DMS53 treated with DMSO at 0.1 percent for 48 hours (cell line): Measurements from ENCODE around the gene PLCL2.
A peak's percentile ranks its signal among the peaks of the same experiment; 100 is the strongest.

ENCODE experiments used
- DNase-seq: peaks from one replicate; lab custom pipeline; 2025; ENCODE audit not compliant: unreplicated experiment; lab: John Stamatoyannopoulos, UW

PLCL2 gene

GRCh38 chr3:16888785-16889607 is 4.2 kb downstream of the PLCL2 start:
- DNase-seq: no peak

- DNase-seq: no peak
Measured at GRCh38 chr3:16890597-16891333, 6.0 kb downstream of the PLCL2 start.

- peak; percentile 9 for DNase-seq
Measured at GRCh38 chr3:16893618-16894200, 9.0 kb downstream of the PLCL2 start.

- DNase-seq: no peak
Measured at GRCh38 chr3:16896094-16896627, 11.4 kb downstream of the PLCL2 start.

- no peak for DNase-seq
Measured at GRCh38 chr3:16896820-16897219, 12.1 kb downstream of the PLCL2 start.

- no peak for DNase-seq
Measured at GRCh38 chr3:16897254-16897926, 12.6 kb downstream of the PLCL2 start.

- DNase-seq: no peak
Measured at GRCh38 chr3:16898595-16899395, 14.0 kb downstream of the PLCL2 start.

- DNase-seq: no peak
Measured at GRCh38 chr3:16899919-16900318, 15.2 kb downstream of the PLCL2 start.

GRCh38 chr3:16900779-16901440 is 16.2 kb downstream of the PLCL2 start:
- DNase-seq: no peak

- no peak for DNase-seq
Measured at GRCh38 chr3:16904423-16905417, 20.0 kb downstream of the PLCL2 start.

GRCh38 chr3:16905704-16906103 is 20.9 kb downstream of the PLCL2 start:
- DNase-seq: no peak

GRCh38 chr3:16906682-16907081 is 21.9 kb downstream of the PLCL2 start:
- no peak for DNase-seq

GRCh38 chr3:16907243-16907642 is 22.5 kb downstream of the PLCL2 start:
- DNase-seq: no peak

- DNase-seq: no peak
Measured at GRCh38 chr3:16908016-16908807, 23.5 kb downstream of the PLCL2 start.

GRCh38 chr3:16908896-16909295 is 24.1 kb downstream of the PLCL2 start:
- DNase-seq: no peak

GRCh38 chr3:16909802-16910201 is 25.0 kb downstream of the PLCL2 start:
- DNase-seq: no peak

GRCh38 chr3:16910207-16910606 is 25.5 kb downstream of the PLCL2 start:
- no peak for DNase-seq

- no peak for DNase-seq
Measured at GRCh38 chr3:16911916-16912315, 27.2 kb downstream of the PLCL2 start.
